Measurements from ENCODE around the gene COMMD7. TPM values are rescaled to one million over a fixed set of nuclear protein-coding genes. Genes with fewer than 3 reads are reported as not detected.

COMMD7 gene
- total RNA-seq, 2 experiments from 2014 or later = 30.7 to 34.0 TPM

- TF ChIP-seq CTCF (IDR thresholded peaks at IDR 0.05) = peak; percentile 99
- CTCF ChIA-PET = interaction anchor here (0.5 to 5.5 kb wide), 35 partner anchors 9 to 502 kb away, joined by 3 to 49 read pairs (median 4); partner anchors contain the start of genes BPIFB2, C20orf203, MAPRE1 and SUN5
Measured at GRCh38 chr20:32789896-32790750, 46.9 kb upstream of the COMMD7 start.

GRCh38 chr20:32787168-32787567 lies 43.9 kb upstream of the COMMD7 start:
- no peak for TF ChIP-seq CTCF (IDR thresholded peaks at IDR 0.05)
- DNase-seq (no peak), ATAC-seq (no peak)
- ChIA-PET POLR2A (no interaction called here), CTCF (interaction anchor here (1.1 to 1.3 kb wide), 2 partner anchors 10 to 113 kb away, joined by 4 read pairs; partner anchors contain the start of gene C20orf203)
- Mint-ChIP-seq H3K4me3 (no peak overlapping the region), H3K9me3 (no peaks in the 10 kb centered on the region), H3K4me1 (ENCODE audit: low read depth) (peaks cover 8% of the 10 kb centered on the region), H3K27me3 (no peaks in the 10 kb centered on the region), H3K27ac (no peak overlapping the region), H3K36me3 (ENCODE audit: low read depth) (no peaks in the 10 kb centered on the region)
- intact Hi-C loops (cut with micrococcal nuclease) = no loop called here

More at GRCh38 chr20:32789896-32790750, 46.9 kb upstream of the COMMD7 start:
- H3K9me3 Mint-ChIP-seq = no peaks in the 10 kb centered on the region
- ATAC-seq (peak; percentile 82), DNase-seq (peak; percentile 82)
- no peak overlapping the region for H3K4me3 Mint-ChIP-seq
- H3K36me3 Mint-ChIP-seq (ENCODE audit: low read depth) = no peaks in the 10 kb centered on the region
- H3K4me1 Mint-ChIP-seq (ENCODE audit: low read depth) = peaks cover 32% of the 10 kb centered on the region
- no peaks in the 10 kb centered on the region for H3K27me3 Mint-ChIP-seq
- no peak overlapping the region for H3K27ac Mint-ChIP-seq
- intact Hi-C loops (cut with micrococcal nuclease) = loop anchor here (5.0 to 10.0 kb wide), 3 partner anchors 77 to 305 kb away; no protein-coding TSS in a partner anchor
- POLR2A ChIA-PET = no interaction called here

DNA sequence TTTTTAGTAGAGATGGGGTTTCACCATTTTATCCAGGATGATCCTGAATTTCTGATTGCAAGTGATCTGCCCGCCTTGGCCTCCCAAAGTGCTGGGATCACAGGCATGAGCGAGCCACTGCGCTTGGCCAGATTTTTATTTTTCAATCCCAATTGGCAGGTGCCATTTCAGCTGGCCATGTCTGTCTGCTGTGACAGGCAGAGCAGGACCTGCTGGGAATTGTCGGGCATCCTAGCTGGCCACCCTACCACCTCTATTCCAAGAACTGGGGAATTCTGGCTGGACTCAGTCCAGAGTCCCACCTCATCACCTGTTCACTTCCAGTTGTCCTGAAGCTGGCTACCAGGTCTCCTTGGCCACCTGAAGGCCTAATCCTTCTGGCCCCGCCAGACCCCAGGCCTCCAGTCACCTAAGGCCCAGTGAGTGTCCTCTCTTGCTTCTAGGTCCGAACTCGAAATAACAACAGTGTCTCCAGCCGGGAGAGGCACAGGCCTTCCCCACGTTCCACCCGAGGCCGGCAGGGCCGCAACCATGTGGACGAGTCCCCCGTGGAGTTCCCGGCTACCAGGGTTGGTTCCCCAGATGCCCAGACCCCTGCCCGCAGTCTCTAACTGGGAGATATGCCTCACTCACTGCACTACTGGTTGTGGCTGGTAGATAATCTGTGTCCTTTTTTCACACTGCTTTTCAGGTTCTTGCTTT lies 42.9 kb upstream of the COMMD7 start:
- peaks cover 1% of the 10 kb centered on the region for H3K4me1 Mint-ChIP-seq (ENCODE audit: low read depth)
- H3K36me3 Mint-ChIP-seq (ENCODE audit: low read depth) = no peaks in the 10 kb centered on the region
- ChIA-PET POLR2A (interaction anchor here (0.6 kb wide), 1 partner anchor 338 kb away, joined by 5 read pairs; no protein-coding TSS in a partner anchor), CTCF (interaction anchor here (1.1 kb wide), 1 partner anchor 112 kb away, joined by 4 read pairs; the partner anchor contains the start of gene C20orf203)
- ATAC-seq = no peak
- H3K27ac Mint-ChIP-seq = no peak overlapping the region
- intact Hi-C loops (cut with micrococcal nuclease) = no loop called here
- no peaks in the 10 kb centered on the region for H3K27me3 Mint-ChIP-seq
- H3K4me3 Mint-ChIP-seq = no peak overlapping the region
- TF ChIP-seq CTCF (IDR thresholded peaks at IDR 0.05) = no peak
- DNase-seq = no peak
- H3K9me3 Mint-ChIP-seq = no peaks in the 10 kb centered on the region

DNA sequence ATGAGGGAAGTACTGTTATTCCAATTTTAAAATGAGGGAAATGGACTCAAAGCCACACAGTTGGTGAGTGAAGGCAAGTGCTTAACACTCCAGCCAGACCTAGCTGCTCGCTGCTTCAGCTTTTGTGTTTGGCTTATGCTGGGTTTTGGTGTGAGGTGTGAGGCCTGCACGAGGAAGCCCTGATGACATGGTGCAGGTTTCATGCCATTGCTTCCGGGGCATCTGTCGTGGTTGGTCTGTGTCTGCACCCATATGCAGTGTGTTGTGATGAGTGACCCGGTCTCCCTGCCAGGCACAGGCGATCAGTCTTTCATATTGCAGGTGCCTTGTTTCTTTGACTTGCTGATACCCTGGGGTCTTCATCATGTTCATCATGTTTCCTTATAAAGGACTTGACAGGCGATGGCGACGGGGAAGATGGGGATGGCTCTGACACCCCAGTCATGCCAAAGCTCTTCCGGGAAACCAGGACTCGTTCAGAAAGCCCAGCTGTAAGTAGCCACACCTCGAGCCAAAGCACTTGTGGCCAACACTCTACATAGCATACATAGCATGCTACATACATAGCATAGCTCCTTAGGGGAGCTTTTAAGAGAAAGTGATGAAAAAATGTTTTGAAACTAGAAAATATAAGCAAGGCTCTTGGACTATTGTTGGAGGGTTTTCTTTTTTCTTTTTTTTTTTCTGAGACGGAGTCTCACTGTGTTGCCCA lies 41.3 kb upstream of the COMMD7 start:
- DNase-seq (no peak), ATAC-seq (no peak)
- POLR2A ChIA-PET = interaction anchor here (1.6 kb wide), 1 partner anchor 111 kb away, joined by 3 read pairs; the partner anchor contains the start of gene C20orf203
- H3K4me3 Mint-ChIP-seq = no peak overlapping the region
- no peaks in the 10 kb centered on the region for H3K27me3 Mint-ChIP-seq
- intact Hi-C loops (cut with micrococcal nuclease) = no loop called here
- H3K9me3 Mint-ChIP-seq = no peaks in the 10 kb centered on the region
- CTCF ChIA-PET = interaction anchor here (1.0 to 1.3 kb wide), 2 partner anchors 11 to 111 kb away, joined by 3 read pairs; partner anchors contain the start of gene C20orf203
- H3K4me1 Mint-ChIP-seq (ENCODE audit: low read depth) = no peaks in the 10 kb centered on the region
- no peaks in the 10 kb centered on the region for H3K36me3 Mint-ChIP-seq (ENCODE audit: low read depth)
- no peak overlapping the region for H3K27ac Mint-ChIP-seq
- no peak for TF ChIP-seq CTCF (IDR thresholded peaks at IDR 0.05)

Data from activated CD8-positive, alpha-beta T cell treated with anti-CD3 and anti-CD28 coated beads for 36 hours (primary cell).